ENCODE results near the gene KDR.

KDR gene

GRCh38 chr4:55122235-55122634 lies 3.2 kb downstream of the KDR start:
- DNase-seq = no peak

- peak; percentile 75 to 88 for DNase-seq
These were observed 4.1 kb downstream of the KDR start for GRCh38 chr4:55121246-55121645.

GRCh38 chr4:55118397-55118796 lies 7.0 kb downstream of the KDR start:
- no peak for DNase-seq

GRCh38 chr4:55117511-55117910 lies 7.9 kb downstream of the KDR start:
- no peak for DNase-seq

- DNase-seq = no peak
These were observed 8.9 kb downstream of the KDR start for GRCh38 chr4:55116450-55116849.

GRCh38 chr4:55111601-55112000 lies 13.8 kb downstream of the KDR start:
- no peak for DNase-seq

GRCh38 chr4:55110131-55110530 lies 15.3 kb downstream of the KDR start:
- DNase-seq = no peak

GRCh38 chr4:55107054-55107453 lies 18.3 kb downstream of the KDR start:
- DNase-seq = no peak

GRCh38 chr4:55103224-55103623 lies 22.2 kb downstream of the KDR start:
- DNase-seq = no peak

- DNase-seq = no peak
These were observed 25.6 kb downstream of the KDR start for GRCh38 chr4:55099816-55100215.

GRCh38 chr4:55098456-55099204 lies 26.8 kb downstream of the KDR start:
- DNase-seq = no peak

- no peak for DNase-seq
These were observed 28.8 kb downstream of the KDR start for GRCh38 chr4:55096619-55097018.

GRCh38 chr4:55096045-55096444 lies 29.4 kb downstream of the KDR start:
- no peak for DNase-seq

- no peak for DNase-seq
These were observed 32.9 kb downstream of the KDR start for GRCh38 chr4:55092504-55092903.

GRCh38 chr4:55089916-55090315 lies 35.5 kb downstream of the KDR start:
- no peak for DNase-seq

- no peak for DNase-seq
These were observed 37.5 kb downstream of the KDR start for GRCh38 chr4:55087913-55088260.

- DNase-seq = no peak
These were observed 38.1 kb downstream of the KDR start for GRCh38 chr4:55087009-55087912.

GRCh38 chr4:55086578-55086977 lies 38.8 kb downstream of the KDR start:
- DNase-seq = no peak

- DNase-seq = no peak
These were observed 41.7 kb downstream of the KDR start for GRCh38 chr4:55083735-55084134.

- no peak for DNase-seq
These were observed 42.6 kb downstream of the KDR start for GRCh38 chr4:55082756-55083155.

GRCh38 chr4:55080174-55080865 lies 45.1 kb downstream of the KDR start:
- no peak for DNase-seq

GRCh38 chr4:55079451-55080173 lies 45.8 kb downstream of the KDR start:
- DNase-seq = no peak

GRCh38 chr4:55078987-55079386 lies 46.4 kb downstream of the KDR start:
- DNase-seq = no peak

Data from inflammatory macrophage treated with lipopolysaccharide for 1 hour (primary cell).